Measurements from ENCODE around the gene NOSTRIN.

DNA sequence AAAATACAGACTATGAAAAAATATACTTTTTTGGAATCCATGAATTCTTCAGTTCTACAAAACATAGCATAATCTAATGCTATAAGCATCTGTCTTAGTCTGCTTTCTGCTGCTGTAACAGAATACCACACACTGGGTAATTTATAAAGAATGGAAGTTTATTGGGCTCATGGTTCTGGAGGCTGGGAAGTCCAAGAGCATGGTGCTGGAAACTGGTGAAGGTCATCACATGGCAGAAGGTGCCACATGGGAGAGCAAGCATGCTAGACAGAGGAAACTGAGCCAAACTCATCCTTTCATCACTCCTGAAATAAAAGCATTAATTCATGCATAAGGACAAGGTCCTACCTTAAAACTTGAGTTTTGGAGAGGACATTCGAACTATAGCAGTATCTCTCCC lies 26.6 kb upstream of the NOSTRIN start:
- TF ChIP-seq, protein P1, sequence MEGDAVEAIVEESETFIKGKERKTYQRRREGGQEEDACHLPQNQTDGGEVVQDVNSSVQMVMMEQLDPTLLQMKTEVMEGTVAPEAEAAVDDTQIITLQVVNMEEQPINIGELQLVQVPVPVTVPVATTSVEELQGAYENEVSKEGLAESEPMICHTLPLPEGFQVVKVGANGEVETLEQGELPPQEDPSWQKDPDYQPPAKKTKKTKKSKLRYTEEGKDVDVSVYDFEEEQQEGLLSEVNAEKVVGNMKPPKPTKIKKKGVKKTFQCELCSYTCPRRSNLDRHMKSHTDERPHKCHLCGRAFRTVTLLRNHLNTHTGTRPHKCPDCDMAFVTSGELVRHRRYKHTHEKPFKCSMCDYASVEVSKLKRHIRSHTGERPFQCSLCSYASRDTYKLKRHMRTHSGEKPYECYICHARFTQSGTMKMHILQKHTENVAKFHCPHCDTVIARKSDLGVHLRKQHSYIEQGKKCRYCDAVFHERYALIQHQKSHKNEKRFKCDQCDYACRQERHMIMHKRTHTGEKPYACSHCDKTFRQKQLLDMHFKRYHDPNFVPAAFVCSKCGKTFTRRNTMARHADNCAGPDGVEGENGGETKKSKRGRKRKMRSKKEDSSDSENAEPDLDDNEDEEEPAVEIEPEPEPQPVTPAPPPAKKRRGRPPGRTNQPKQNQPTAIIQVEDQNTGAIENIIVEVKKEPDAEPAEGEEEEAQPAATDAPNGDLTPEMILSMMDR (IDR thresholded peaks at IDR 0.05) = no peak
- TF ChIP-seq POLR2A (IDR thresholded peaks at IDR 0.05) = no peak
